HepG2 (cell line): Measurements from ENCODE around the gene SVOP. TPM values are rescaled to one million over a fixed set of nuclear protein-coding genes. Genes with fewer than 3 reads are reported as not detected.

Source experiments
- ATAC-seq: fragments of 200-7000 bp; cut with Tn5 transposase; 3 replicates; pipeline ENCODE4 v1.9.1; 2020; ENCODE audit warnings: mild to moderate bottlenecking, moderate library complexity
- BruUV-seq: library from RNA; stranded (reverse); fragments of 400-500 nt; replicated peaks from 2 replicates; lab custom pipeline; 2021; lab: Mats Ljungman, UMichigan
- CTCF ChIA-PET: fragments of 300-600 bp; formaldehyde crosslinking; extraction: SDS; loops from one replicate; lab custom pipeline; 2021; ENCODE audit warnings: low total read pairs, inconsistent platforms, low intra/inter-chr PET ratio; lab: Yijun Ruan, JAX
- POLR2A ChIA-PET: fragments of 350-600 bp; sonication (Branson Sonifier 250); formaldehyde crosslinking; loops from one replicate; lab custom pipeline; 2020; ENCODE audit warnings: antibody characterized with exemption, inconsistent platforms; lab: Yijun Ruan, JAX
- DNase-seq: peaks from one replicate; pipeline ENCODE4 v3.0.0-alpha.2; 2015; ENCODE audit warnings: low spot score
- FAIRE-seq: peaks from 3 replicates; lab custom pipeline; 2011; peaks lifted over from hg19 to GRCh38; lab: Jason Lieb, UNC
- H2AFZ ChIP-seq: one replicate; pipeline ENCODE4 v1.6.1; 2011; ENCODE audit warnings: low read length, inconsistent platforms
- H3K27ac ChIP-seq: fragments of 300-600 bp; 3 replicates; pipeline ENCODE4 v1.8.0; 2011; ENCODE audit warnings: mixed run types, mild to moderate bottlenecking, mixed read lengths, low read length, inconsistent platforms; ENCODE audit not compliant: insufficient read depth; ENCODE audit errors: extremely low read length
- H3K27me3 ChIP-seq, 2 experiments: fragments of 200-600 bp in 1 of 2; 2 replicates in 1 of 2; 3 replicates in 1 of 2; pipeline versions ENCODE4 v1.6.0 to v1.8.0; 2011; ENCODE audit warnings: low read length in 2 of 2, mild to moderate bottlenecking in 2 of 2, moderate library complexity in 2 of 2, inconsistent platforms in 1 of 2; ENCODE audit not compliant: insufficient read depth in 2 of 2, control insufficient read depth in 1 of 2
- H3K36me3 ChIP-seq, 2 experiments: fragments of 200-600 bp in 1 of 2; replicated peaks in 1 of 2; 2 replicates in 1 of 2; 3 replicates in 1 of 2; pipeline versions ENCODE4 v1.5.1 to v1.8.0; 2011; ENCODE audit warnings: low read length in 2 of 2, inconsistent platforms in 1 of 2; ENCODE audit not compliant: insufficient read depth in 2 of 2, control insufficient read depth in 1 of 2
- H3K4me1 ChIP-seq: 2 replicates; pipeline ENCODE4 v1.5.1; 2012; ENCODE audit warnings: low read length, inconsistent platforms; ENCODE audit not compliant: insufficient read depth
- H3K4me2 ChIP-seq: 2 replicates; pipeline ENCODE4 v1.6.0; 2011; ENCODE audit warnings: low read depth, low read length, inconsistent platforms
- H3K4me3 ChIP-seq, 3 experiments: fragments of 200-600 bp in 1 of 3; sonication (generic), shearing (Covaris generic) in 1 of 3; replicated peaks in 1 of 3; 2 replicates each; pipeline ENCODE4 v1.5.1; 2011 to 2016; ENCODE audit warnings: low read length in 3 of 3, inconsistent platforms in 2 of 3, low read depth in 2 of 3, mild to moderate bottlenecking in 2 of 3, control low read depth in 1 of 3, mixed read lengths in 1 of 3; ENCODE audit not compliant: insufficient read depth in 1 of 3
- H3K79me2 ChIP-seq: one replicate; pipeline ENCODE4 v1.6.1; 2011; ENCODE audit warnings: low read length, inconsistent platforms; ENCODE audit not compliant: insufficient read depth
- H3K9ac ChIP-seq: 2 replicates; pipeline ENCODE4 v1.6.0; 2011; ENCODE audit warnings: mild to moderate bottlenecking, low read depth, low read length, inconsistent platforms; ENCODE audit not compliant: insufficient read depth
- H3K9me3 ChIP-seq: 2 replicates; pipeline ENCODE4 v1.5.1; 2012; ENCODE audit warnings: mild to moderate bottlenecking, low read length
- H4K20me1 ChIP-seq: 2 replicates; pipeline ENCODE4 v1.6.0; 2011; ENCODE audit warnings: inconsistent platforms, mild to moderate bottlenecking, low read length, moderate library complexity; ENCODE audit not compliant: insufficient read depth
- CEBPB ChIP-seq: IDR thresholded peaks from 2 replicates; pipeline ENCODE4 v1.6.1; 2011; ENCODE audit warnings: low read depth, low read length, improper control_type of control experiment, borderline replicate concordance
- MTF1 ChIP-seq: sonication (generic); formaldehyde crosslinking; IDR thresholded peaks from 2 replicates; pipeline ENCODE4 v1.5.0; 2020; ENCODE audit warnings: missing genetic modification reagents
- ZNF7 ChIP-seq: IDR thresholded peaks from 2 replicates; pipeline ENCODE4 v1.6.1; 2016; ENCODE audit warnings: missing biosample characterization, missing genetic modification reagents
- WGBS: methylation state at CpG from one replicate; pipeline ENCODE4 v1.1.6; 2017; ENCODE audit warnings: low lambda C conversion rate; 5-methylcytosine and 5-hydroxymethylcytosine counted together
- in situ Hi-C: cut with HindIII; loops from 2 replicates; pipeline ENCODE4 v1.10.0; 2017; ENCODE audit warnings: low pct_unique_long_range_greater_than_20kb; ENCODE audit not compliant: extremely low pct_ligation_motif_present
- intact Hi-C: fragments of 100-400 bp; cut with micrococcal nuclease; formaldehyde crosslinking; loops from one replicate; pipeline ENCODE4 v1.10.0; 2022; ENCODE audit not compliant: unreplicated experiment
- polyA plus RNA-seq, 8 experiments: library from polyadenylated mRNA; depleted of rRNA in 3 of 8; stranded (reverse) in 7 of 8; unstranded in 1 of 8; fragments of >200 nt; fragmentation: Illumina TruSeq in 4 of 8; extraction: Trizol in 4 of 8; gene quantifications; 2 replicates each; pipeline versions ENCODE4 v1.2.1 to v1.2.3, GENCODE V29; 2011 to 2016; ENCODE audit warnings: low read depth in 4 of 8, missing spikeins in 1 of 8, mixed read lengths in 1 of 8; ENCODE audit not compliant: insufficient read depth in 1 of 8
- total RNA-seq, 5 experiments: library from RNA; depleted of rRNA; stranded (reverse); fragments of >200 nt; fragmentation: Illumina TruSeq; extraction: Trizol; gene quantifications; 2 replicates each; pipeline ENCODE4 v1.2.3, GENCODE V29; 2016; ENCODE audit warnings: low read depth in 1 of 5
- TF ChIP-seq, protein P1 (sequence below): sonication (generic); formaldehyde crosslinking; IDR thresholded peaks from 2 replicates; pipeline ENCODE4 v1.5.0; 2020; ENCODE audit warnings: mild to moderate bottlenecking, missing genetic modification reagents
- TF ChIP-seq, protein P2 (sequence below): IDR thresholded peaks from 2 replicates; pipeline ENCODE4 v1.6.1; 2016; ENCODE audit warnings: control low read depth
- TF ChIP-seq, protein P3 (sequence below): sonication (generic); formaldehyde crosslinking; IDR thresholded peaks from 2 replicates; pipeline ENCODE4 v1.4.0; 2020; ENCODE audit warnings: mild to moderate bottlenecking, missing genetic modification reagents

Gene SVOP
- total and polyA plus RNA-seq, 2 of the 13 experiments (the other 11 are each of a cell fraction or from before 2014, with no cell fraction given) = not detected

DNA sequence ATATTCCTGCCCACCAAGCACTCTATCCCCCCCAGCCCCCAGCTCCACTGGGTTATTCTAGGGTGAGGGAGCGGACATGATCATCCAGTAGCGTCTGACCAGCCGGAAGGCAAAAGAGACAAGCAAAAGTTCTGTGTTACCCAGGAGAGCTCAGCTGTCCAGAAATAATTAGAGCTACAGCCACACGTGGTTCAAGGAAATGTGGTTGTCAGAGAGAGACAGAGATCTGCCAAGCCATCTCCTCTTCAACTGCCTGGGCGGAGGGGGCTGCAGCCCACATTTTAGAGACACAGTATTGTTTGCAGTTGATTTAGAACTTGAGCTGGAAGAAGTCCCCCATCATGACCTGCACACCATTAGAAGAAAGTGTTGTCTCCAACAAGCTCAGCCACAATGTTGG lies 110.5 kb downstream of the SVOP start:
- WGBS = 58% methylated on average over 4 of the region's 5 CpGs
- H3K27ac ChIP-seq = no peak overlapping the region
- ATAC-seq = no peak
- H3K4me1 ChIP-seq = no peaks in the 10 kb centered on the region
- no peak overlapping the region for H2AFZ ChIP-seq
- no peaks in the 10 kb centered on the region for H3K9me3 ChIP-seq
- TF ChIP-seq ZNF7 (no peak), MTF1 (CRISPR knock-in tag) (no peak), CEBPB (no peak)
- TF ChIP-seq, protein P1, sequence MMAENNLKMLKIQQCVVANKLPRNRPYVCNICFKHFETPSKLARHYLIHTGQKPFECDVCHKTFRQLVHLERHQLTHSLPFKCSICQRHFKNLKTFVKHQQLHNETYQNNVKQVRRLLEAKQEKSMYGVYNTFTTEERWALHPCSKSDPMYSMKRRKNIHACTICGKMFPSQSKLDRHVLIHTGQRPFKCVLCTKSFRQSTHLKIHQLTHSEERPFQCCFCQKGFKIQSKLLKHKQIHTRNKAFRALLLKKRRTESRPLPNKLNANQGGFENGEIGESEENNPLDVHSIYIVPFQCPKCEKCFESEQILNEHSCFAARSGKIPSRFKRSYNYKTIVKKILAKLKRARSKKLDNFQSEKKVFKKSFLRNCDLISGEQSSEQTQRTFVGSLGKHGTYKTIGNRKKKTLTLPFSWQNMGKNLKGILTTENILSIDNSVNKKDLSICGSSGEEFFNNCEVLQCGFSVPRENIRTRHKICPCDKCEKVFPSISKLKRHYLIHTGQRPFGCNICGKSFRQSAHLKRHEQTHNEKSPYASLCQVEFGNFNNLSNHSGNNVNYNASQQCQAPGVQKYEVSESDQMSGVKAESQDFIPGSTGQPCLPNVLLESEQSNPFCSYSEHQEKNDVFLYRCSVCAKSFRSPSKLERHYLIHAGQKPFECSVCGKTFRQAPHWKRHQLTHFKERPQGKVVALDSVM (CRISPR knock-in tag) = no peak
- TF ChIP-seq, protein P2, sequence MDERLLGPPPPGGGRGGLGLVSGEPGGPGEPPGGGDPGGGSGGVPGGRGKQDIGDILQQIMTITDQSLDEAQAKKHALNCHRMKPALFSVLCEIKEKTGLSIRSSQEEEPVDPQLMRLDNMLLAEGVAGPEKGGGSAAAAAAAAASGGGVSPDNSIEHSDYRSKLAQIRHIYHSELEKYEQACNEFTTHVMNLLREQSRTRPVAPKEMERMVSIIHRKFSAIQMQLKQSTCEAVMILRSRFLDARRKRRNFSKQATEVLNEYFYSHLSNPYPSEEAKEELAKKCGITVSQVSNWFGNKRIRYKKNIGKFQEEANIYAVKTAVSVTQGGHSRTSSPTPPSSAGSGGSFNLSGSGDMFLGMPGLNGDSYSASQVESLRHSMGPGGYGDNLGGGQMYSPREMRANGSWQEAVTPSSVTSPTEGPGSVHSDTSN (CRISPR knock-in tag) = no peak
- TF ChIP-seq, protein P3, sequence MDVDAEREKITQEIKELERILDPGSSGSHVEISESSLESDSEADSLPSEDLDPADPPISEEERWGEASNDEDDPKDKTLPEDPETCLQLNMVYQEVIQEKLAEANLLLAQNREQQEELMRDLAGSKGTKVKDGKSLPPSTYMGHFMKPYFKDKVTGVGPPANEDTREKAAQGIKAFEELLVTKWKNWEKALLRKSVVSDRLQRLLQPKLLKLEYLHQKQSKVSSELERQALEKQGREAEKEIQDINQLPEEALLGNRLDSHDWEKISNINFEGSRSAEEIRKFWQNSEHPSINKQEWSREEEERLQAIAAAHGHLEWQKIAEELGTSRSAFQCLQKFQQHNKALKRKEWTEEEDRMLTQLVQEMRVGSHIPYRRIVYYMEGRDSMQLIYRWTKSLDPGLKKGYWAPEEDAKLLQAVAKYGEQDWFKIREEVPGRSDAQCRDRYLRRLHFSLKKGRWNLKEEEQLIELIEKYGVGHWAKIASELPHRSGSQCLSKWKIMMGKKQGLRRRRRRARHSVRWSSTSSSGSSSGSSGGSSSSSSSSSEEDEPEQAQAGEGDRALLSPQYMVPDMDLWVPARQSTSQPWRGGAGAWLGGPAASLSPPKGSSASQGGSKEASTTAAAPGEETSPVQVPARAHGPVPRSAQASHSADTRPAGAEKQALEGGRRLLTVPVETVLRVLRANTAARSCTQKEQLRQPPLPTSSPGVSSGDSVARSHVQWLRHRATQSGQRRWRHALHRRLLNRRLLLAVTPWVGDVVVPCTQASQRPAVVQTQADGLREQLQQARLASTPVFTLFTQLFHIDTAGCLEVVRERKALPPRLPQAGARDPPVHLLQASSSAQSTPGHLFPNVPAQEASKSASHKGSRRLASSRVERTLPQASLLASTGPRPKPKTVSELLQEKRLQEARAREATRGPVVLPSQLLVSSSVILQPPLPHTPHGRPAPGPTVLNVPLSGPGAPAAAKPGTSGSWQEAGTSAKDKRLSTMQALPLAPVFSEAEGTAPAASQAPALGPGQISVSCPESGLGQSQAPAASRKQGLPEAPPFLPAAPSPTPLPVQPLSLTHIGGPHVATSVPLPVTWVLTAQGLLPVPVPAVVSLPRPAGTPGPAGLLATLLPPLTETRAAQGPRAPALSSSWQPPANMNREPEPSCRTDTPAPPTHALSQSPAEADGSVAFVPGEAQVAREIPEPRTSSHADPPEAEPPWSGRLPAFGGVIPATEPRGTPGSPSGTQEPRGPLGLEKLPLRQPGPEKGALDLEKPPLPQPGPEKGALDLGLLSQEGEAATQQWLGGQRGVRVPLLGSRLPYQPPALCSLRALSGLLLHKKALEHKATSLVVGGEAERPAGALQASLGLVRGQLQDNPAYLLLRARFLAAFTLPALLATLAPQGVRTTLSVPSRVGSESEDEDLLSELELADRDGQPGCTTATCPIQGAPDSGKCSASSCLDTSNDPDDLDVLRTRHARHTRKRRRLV = no peak
- H4K20me1 ChIP-seq = no peaks in the 10 kb centered on the region
- no peak overlapping the region for H3K4me3 ChIP-seq
- H3K36me3 ChIP-seq = no peaks in the 10 kb centered on the region
- peaks cover 0 to 15% of the 10 kb centered on the region in 2 experiments; a peak in 1 of 5 replicates for H3K27me3 ChIP-seq
- in situ Hi-C loops = no loop called here
- no peak overlapping the region for H3K9ac ChIP-seq
- intact Hi-C loops = no loop called here
- H3K4me2 ChIP-seq = no peak overlapping the region
- BruUV-seq = no TSS peak
- no peak for FAIRE-seq
- CTCF ChIA-PET = no interaction called here
- POLR2A ChIA-PET = no interaction called here
- no peak for DNase-seq
- no peaks in the 10 kb centered on the region for H3K79me2 ChIP-seq
